NCI-H146 (cell line): ENCODE results near the gene RAD51B.
A peak's percentile ranks its signal among the peaks of the same experiment; 100 is the strongest.

Experiments
- DNase-seq: peaks from one replicate; lab custom pipeline; 2025; lab: John Stamatoyannopoulos, UW

Gene RAD51B

DNA sequence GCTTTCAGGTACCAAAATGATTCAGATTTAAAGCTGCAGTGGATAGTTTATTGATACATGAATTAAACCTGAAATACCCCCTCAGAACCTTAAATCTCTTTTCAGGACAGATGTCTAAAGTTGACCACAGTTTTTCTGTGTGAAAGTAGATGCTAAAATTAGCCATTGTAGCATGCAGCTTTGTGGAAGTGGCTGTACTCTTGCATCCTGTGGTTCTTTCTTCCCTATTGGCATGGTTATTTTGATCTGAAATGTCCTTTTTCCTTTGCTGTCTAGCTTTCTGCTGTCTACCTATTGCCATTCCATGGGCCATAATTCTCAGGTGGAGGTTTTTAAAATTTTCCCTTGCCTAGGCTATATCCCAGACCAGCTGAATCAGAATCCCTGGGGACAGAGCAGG, 517.7 kb downstream of the RAD51B start:
- DNase-seq = no peak

DNA sequence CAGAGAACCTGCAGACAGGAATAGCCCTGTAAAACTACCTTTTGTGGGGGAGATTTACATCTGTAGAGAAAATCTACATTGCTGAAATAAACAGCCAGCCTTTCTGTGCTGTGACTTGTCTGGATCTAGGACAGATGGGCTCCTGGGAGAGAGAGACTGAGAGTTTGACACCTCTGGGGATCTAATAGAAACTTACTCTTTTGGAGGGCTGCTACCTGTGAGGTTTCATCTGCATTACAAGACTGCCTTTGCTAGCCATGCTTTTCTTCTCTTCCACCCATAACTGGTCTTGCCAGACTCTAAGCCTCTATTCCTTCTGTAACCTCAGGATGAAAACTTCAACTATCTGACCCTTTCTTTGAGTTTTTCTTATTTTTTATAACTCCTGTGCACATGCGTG, 520.7 kb downstream of the RAD51B start:
- DNase-seq = no peak

DNA sequence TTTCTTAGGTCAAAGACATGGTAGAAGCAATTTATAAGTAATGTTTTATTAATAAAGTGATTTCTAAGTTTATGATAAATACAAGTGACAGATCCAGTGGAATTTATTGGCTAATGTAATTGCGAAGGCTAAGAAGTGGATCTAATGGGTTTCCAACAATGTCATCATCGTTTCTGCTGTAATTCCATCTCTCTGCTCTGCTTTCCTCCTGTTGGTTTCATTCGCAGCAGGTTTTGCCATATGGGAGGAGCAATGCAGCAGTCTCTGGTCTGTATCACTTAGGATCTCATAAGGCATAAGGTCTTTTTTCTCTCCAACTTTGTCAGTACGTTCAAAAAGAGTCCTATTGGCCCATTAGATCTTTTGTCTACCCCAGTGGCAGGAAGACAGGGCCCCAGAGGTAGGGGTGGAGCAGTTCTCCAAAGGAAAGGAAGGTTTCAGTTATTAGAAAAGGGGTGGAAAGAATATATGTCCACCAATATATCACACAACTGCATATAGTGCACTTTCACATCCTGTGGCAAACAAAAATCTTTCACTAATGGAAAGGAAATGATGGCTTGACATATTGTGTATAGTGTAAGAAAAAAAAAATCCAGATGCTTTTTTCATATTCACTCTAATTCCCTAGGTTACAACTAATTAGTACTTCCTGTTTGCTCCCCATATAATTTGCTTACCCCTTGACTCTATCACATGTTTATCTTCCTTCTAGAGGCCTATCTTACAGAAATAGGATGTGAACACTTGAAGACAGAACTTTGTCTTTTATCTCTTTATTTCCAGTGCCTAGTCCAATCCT, 522.0 kb downstream of the RAD51B start:
- DNase-seq = no peak

DNA sequence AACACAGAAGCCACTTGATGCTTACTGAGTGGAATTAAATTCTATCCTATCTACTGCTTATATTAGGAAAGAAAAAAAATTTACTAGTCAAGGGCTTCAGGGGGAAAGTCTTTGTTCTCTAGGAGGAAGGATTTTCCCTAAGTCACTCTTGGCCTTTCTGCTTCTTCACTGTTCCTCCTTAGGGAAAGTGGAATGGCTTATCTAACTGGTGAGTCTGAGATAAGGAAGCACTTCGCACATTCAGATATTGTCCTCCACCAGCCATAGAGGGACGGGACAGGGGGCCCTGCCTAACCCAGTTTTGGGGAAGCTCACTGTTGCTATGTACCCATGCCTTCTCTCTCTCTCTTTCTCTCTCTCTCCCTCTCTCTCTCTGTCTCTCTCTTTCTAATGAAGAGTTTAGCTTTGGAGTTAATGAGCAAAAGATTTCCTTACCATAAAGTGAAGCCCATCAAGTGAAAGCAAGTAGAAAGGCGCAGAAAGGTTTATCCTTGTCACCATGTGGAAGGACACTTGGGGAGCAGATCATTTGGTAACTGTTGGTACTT, 522.7 kb downstream of the RAD51B start:
- no peak for DNase-seq

DNA sequence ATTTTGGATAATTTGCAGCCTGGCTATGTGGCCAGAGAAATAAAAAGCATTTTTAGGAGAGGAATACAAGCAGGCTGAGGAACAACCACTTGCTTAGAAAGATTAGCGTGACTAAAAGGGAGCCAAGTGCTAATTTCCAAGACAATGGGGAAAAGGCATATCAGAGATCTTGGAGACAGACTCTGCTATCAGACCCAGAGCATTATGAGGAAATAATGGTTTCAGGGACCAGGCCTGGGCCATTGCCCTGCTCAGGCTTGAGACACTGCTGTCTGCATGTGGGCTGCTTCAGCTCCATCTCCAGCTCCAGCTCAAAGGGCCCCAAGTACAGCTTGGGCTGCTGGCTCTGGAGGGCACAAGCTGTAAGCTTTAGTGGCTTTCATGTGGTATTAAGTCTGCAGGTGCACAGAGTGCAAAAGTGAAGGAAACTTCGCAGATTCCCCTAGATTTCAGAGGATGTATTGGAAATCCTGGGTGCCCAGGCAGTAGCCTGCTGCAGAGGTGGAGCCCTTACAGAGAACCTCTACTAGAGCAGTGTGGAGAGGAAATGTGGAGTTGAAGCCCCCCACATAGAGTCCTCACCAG, 524.0 kb downstream of the RAD51B start:
- DNase-seq = no peak

DNA sequence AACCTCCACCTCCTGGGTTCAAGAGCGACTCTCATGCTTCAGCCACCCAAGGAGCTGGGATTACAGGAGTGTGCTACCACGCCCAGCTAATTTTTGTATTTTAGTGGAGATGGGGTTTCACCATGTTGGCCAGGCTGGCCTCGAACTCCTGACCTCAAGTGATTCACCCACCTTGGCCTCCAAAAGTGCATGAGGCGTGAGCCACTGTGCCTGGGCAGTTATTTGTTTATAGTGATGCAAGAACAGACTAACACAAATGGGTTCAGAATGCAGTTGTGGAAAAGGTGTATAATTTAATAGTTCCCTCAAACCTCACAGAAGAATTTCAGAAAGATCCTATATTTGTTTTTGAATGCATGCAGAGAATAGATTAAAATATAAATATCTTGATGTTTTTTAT, 526.2 kb downstream of the RAD51B start:
- DNase-seq = no peak

DNA sequence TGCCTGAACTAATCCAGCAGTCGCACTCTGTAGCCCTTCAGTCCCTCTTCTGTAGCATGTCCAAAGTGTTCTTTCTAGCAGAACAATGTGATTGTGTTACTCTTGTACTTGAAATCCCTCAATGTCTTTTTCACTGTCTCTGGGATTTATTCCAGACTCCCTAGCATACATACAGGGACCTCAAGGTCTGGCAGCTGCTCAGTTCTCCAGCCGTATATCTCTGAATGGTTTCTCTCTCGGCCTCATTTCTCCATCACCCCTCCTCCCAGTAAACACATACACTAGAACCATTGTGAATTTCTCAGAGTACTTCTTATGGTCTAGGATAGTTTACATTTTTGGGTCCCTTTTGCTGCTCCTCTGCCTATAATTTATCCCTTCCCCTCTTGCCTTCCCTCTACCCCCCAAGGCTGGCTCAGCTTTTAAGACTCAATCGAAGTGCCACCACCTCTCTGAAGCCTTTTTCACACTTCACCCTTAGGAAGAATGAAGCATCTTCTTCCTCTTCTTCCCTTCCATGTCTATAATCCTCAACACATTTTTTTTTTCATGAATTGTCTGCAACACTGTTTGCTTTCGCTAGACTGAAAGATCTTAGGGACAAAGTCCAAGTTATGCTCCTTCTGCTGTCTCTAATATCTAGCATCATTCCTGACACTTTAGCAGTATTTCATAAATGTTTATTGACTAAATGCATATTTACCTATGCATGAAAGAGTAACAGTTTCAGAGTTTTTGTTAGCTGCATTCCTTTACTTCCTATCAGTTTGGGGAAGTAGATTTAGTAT, 527.2 kb downstream of the RAD51B start:
- no peak for DNase-seq

DNA sequence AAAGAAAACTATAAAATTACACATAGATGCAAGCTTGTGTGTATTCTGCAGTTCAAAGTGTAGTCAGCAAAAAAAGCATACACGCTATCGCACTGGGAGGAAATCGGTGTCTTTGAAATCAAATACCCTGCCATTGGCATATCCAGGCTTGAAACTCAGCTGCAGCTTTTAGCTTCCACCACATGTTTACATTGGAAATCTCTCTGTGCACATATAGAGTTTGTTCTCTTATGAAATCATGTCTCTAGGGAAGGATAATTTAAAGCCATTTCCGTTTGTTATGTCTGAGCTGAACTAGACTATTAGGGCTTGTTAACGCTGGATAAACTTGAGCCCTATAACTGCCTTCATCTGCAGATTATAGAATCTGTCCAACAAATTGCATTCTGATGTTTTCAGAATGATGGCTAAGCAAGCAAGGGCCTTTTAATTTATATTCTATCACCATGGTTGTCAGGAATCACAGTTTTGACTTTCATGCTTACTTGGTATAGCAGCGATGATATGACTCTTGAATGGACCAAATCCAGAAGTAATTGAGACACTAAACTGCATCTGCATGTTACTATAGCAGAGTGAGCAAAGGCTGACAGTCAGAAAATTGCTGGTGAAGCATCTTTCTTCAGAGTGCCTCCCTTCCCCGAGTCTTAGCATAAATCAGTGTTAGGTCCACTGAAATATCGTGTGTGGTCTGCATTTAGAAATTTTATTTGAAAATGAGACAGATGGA, 530.5 kb downstream of the RAD51B start:
- peak; percentile 24 for DNase-seq

DNA sequence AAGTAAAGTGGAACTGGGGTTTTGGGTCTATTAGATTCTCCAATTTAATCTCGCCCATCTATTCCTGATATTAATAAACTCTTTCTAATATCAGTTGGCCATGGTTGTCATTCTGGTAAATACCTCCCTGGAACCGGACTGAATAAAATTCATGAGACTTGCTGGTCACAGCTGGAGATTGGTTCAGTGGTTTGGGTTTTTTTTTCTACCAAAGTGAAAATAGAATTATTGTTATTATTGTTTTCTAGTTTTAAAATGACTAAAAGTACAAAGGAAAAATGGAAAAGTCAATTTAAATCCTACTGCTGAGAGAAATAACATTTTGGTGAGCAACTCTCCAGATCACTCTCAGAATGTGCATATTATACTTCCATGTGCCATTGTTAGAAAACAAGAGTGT, 535.8 kb downstream of the RAD51B start:
- DNase-seq = no peak

DNA sequence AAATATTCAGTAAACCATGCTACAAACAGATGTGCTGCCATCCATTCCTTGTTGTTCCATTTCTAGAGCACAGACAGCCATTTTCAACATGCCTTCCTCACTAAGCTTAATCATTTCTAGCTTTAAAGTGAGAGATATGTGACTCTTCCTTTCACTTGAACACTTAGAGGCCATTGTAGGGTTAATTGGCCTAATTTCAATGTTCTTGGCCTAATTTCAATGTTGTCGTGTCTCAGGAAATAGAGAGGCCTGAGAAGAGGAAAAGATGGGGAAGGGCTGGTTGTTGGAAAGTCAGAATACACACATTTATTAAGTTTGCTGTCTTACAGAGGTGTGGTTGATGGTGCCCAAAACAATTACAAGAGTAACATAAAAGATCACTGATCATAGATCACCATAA, 538.2 kb downstream of the RAD51B start:
- DNase-seq = no peak

DNA sequence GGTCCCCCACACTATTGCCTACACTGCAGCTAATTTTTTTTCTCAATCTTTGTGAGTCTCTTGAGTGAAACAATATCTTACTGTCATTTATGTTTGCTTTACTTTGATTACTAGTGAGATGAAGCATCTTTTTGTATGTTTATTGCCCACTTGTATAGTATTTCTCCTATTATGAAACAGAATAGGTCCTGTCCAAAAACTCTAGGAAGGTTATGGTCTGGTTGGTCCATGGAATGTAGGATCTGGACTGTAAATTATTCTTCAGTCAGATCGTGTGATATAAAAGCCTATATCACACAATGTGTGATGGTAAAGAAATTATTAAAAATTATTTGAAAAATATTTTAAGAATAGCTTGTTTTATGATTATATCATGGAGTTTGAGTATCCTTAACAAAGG, 538.9 kb downstream of the RAD51B start:
- no peak for DNase-seq

DNA sequence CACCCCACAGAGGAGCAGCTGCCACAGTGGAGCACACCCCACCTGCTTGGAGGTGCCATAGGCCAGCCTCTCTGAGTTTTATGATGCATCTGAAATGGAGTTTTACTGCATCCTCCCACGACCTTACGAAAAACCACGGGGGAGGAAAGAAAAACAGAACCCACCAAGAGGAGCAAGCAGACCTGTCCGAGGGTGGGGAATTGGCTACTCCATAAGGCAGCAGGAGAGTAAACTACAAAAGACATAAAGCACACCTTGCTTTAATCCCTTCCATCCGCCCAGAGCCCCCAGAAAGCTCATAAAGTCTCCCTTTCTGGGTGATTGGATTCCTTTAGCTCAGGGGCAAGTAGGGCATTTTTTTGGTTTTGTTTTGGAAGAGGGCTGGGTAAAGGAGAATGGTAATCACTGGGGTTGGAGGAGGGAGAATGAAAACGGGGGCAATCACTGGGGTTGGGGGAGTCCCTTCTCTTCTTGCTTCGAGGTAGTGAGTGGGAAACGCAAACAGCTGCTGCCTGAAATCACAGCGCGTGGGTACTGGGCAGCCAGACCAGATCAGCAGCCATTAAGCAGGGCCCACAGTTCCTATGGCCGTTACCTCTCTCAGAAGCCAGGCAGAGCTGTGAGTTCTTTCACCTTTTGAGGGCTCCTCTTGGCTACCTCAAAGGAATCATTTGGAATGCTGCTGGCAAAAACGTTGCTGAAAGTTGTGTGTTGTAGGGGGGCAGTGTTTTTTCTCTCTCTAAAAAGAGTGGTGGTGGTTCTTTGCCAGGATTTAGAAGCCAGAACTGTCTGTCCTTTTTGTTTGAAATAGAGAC, 539.6 kb downstream of the RAD51B start:
- DNase-seq = no peak

DNA sequence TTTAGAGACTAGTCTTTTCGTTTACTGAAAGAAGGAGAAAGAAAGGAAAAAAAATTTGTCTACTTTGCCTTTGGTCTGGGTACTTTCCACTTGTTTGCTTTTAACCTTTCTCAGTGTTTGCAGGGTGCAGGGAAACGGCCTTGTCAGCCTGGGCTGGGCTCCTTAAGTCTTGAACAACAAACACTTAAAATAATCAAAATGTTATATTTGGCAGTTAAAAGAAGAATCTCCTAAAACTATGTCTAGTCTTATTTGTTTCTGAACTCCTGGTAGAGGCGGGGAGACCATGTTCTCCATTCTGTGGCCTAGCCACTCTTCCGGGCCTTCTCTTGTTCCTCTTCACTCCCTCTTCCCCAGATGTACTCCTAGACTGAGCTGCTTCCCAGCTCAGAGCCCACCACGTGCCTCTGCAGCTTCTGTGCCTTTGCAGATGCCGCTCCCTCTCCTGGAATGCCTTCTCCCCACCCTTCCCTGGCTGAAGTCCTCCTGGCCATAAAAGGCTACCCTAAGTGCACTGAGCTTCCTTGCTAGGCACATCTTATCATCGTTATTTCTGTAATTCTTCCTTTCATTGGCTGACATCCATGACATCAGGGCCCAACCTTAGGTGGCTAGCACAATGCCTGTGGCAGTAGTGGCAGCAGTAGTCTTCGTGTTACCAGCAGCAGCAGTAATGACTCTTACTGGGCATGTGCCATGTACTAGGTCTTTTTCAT, 540.4 kb downstream of the RAD51B start:
- DNase-seq = no peak

DNA sequence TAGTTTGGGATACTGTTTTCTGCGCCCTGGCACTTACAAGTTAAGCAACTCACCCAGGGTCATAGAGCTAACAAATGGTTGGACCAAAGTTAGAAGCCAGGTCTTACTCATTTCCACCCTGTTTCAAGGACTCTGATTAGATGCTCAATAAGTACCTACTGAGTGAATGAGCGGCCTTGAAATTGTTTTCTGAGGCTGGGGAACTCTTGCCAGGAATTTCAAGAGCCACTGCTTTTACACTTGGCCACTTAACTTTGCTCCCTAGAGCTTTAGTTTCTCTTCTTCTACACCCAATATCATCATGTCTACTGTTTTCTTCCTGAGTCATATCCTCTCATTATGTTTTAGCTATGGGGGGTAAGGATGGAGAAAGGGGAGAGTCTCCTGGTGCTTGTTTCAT, 541.7 kb downstream of the RAD51B start:
- no peak for DNase-seq

DNA sequence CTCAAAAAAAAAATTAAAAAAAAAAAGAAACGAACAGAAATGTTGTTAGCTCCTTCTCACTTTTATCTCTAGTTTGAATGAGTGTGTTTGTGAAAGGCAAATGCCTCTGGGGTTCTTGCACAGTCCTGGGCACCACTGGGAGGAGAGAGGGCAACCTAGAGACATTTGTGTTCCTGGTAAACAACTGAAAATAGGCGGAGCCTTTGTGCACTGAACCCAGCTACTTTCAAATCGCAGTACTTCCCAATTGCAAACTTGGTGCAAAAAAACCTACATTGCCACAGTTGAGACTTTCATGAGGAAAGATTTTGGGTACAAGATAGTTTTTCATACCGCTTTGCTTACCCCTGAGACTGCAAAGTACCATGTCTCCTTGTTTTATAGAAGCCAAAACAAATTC, 543.3 kb downstream of the RAD51B start:
- no peak for DNase-seq

DNA sequence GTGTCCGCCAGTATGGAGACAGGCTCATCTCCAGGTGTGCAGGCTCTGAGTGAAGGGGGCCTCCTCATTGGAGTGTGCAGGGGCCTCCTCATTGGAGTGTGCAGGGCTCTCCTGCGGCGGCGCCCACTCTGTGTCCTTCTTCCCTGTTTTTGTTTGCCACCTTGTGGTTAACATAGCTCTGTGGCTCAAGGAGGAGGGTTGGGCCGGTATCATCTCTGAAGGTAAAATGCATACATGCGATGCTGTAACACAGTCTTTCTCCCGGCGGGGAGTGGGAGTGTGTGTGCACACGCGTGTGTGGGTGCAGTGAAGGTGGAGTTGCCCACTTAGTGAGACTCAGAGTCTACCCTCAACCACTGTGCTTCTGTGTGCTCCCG, 543.9 kb downstream of the RAD51B start:
- no peak for DNase-seq

DNA sequence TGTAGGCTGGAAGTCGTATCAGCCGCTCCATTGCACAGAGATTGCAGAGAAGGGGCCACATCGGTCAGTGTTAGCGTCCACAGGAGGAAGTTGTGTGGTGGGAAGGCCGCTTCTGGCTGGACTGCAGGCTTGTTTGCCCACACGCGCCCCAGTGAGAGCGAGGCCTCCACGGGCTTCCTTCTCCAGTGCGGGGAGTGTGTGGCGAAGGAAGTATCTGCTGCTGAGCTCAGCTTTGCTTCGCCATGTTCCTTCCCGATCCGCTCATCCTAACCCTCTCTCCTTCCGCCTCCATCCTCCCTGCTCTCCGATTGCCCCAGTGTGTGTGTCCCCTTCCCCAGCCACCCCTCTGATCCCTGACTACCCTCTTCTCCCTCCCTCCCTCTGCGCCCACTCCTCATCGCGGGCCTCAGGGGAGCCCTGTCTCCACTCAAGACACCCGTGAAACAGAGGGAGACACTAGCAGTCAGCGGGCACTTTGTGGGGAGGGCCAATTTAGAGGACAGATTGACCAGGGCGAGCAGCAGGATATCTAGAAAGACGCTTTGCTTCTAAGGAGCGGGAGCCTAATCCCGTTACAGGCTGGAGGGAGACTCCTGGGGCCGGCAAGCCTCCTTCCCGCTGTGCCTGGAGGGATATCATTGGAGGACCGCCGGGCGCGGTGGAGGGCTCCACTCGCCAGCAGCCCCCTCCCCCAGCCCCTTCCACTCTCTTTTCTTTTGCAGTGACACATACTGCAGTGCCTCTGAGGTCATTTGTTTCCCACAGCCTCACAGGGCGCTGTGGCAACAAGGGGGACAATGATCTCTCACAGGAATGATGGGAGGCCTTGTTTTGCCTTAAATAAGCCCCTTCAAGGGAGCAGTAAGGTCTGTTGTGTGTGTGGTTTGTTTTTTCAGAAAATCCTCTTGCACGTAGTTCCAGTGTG, 544.5 kb downstream of the RAD51B start:
- no peak for DNase-seq

DNA sequence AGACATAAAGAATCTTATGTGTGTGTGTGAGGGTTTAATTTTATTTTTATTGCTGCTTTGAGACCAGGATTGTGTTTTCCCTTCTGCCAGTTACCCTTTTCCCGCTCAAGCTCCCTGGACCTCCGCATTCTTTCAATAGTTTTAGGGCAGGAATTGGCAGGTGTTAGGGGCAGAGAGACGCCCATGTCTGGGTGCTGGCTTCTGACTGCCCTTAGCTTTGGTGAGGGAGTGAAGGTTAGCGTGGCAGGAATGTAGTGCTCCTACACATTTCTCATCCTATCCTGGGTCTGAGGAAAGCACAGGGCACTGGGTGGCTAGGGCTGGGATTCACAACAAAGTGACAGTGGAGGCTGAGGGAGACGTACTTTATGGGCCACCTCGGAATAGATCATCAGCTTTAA, 545.2 kb downstream of the RAD51B start:
- DNase-seq = no peak

DNA sequence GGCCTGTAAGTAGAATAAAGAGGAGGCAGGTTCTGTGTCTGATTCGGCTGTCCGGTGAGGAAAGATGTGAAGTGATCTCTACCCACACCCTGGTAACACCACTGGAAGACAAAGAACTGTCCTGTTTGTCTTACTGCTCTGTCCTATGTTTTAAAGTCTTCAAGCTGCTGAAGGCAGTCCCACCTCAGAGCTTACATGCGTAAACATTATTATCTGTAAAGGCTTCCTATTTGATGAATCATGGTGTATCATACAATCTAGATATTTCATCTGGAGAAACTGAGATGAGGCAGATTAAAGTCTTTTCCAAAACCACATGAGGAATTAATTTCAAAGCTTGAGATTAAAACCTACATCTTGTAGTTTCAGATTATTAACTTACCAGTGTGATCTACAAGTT, 545.6 kb downstream of the RAD51B start:
- no peak for DNase-seq

DNA sequence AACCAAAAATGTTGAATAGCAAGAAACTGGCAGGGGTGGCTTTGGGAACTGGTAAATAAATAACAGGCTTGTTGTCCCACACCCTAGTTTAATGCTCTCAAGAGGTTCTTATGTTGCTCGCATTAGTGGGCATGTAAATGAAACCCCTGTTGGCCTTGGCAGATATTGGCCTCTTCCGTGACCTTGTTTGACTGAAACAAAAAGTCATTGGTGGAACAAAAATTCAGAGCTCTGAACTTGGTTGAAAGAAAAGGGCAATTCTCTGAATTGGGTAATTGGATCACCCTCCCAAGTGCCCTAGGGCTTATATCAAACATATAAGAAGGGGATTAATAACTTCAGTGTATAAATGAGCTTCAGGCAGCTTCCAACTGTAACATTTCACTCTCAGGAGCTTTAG, 547.1 kb downstream of the RAD51B start:
- DNase-seq = no peak
